Ishikawa (cell line): ENCODE data around the gene EME1.
A peak's percentile ranks its signal among the peaks of the same experiment; 100 is the strongest.

ENCODE experiments used
- CEBPB ChIP-seq: IDR thresholded peaks from 2 replicates; pipeline ENCODE4 v1.6.1; 2012
- CREB1 ChIP-seq: IDR thresholded peaks from 2 replicates; pipeline ENCODE4 v1.6.1; 2012; ENCODE audit warnings: low read depth
- EGR1 ChIP-seq: IDR thresholded peaks from 2 replicates; pipeline ENCODE4 v1.6.1; 2012
- EP300 ChIP-seq: IDR thresholded peaks from 2 replicates; pipeline ENCODE4 v1.6.1; 2012; ENCODE audit warnings: borderline replicate concordance
- FOXM1 ChIP-seq: IDR thresholded peaks from 2 replicates; pipeline ENCODE4 v1.6.1; 2012; ENCODE audit warnings: low read depth, borderline replicate concordance
- MAX ChIP-seq: IDR thresholded peaks from 2 replicates; pipeline ENCODE4 v1.6.1; 2012
- NFIC ChIP-seq: IDR thresholded peaks from 2 replicates; pipeline ENCODE4 v1.6.1; 2012
- RAD21 ChIP-seq: IDR thresholded peaks from 2 replicates; pipeline ENCODE4 v1.6.1; 2012; ENCODE audit warnings: low read depth
- REST ChIP-seq: IDR thresholded peaks from 2 replicates; pipeline ENCODE4 v1.6.1; 2012; ENCODE audit warnings: low read depth, mild to moderate bottlenecking
- TAF1 ChIP-seq: IDR thresholded peaks from 2 replicates; pipeline ENCODE4 v1.6.1; 2012; ENCODE audit warnings: low read depth, mild to moderate bottlenecking
- TCF12 ChIP-seq: IDR thresholded peaks from 2 replicates; pipeline ENCODE4 v1.6.1; 2012; ENCODE audit warnings: low read depth
- TEAD4 ChIP-seq: IDR thresholded peaks from 2 replicates; pipeline ENCODE4 v1.6.1; 2012
- USF1 ChIP-seq: IDR thresholded peaks from 2 replicates; pipeline ENCODE4 v1.6.1; 2012
- YY1 ChIP-seq: IDR thresholded peaks from 2 replicates; pipeline ENCODE4 v1.6.1; 2012; ENCODE audit warnings: low read depth
- ZBTB7A ChIP-seq: IDR thresholded peaks from 2 replicates; pipeline ENCODE4 v1.6.1; 2012; ENCODE audit warnings: low read depth

The EME1 gene

GRCh38 chr17:50397111-50397918 is 24.3 kb downstream of the EME1 start, which contains the start of gene LRRC59:
Gene LRRC59 (minus strand): TSS chr17:50397523. CDS start chr17:50397317, 206 bp downstream.
- TF ChIP-seq TEAD4 (peak; percentile 52; the same call in 1 of the 2 replicates), FOXM1 (no peak), TAF1 (peak; percentile 94), TCF12 (peak; percentile 80; the same call in 1 of the 2 replicates), EGR1 (no peak; the same call in 1 of the 2 replicates), ZBTB7A (no peak), EP300 (no peak), CREB1 (peak; percentile 86), MAX (peak; percentile 97), RAD21 (peak; percentile 46; the same call in 1 of the 2 replicates), REST (0 out of 2 replicates have a peak, but pooled peaks have one; percentile 9), NFIC (no peak; the same call in 1 of the 2 replicates), YY1 (peak; percentile 66; the same call in 1 of the 2 replicates), USF1 (peak; percentile 47; the same call in 1 of the 2 replicates), CEBPB (no peak)

GRCh38 chr17:50397919-50398285 is 24.9 kb downstream of the EME1 start:
- no peak for TF ChIP-seq RAD21
- no peak for TF ChIP-seq CEBPB
- no peak for TF ChIP-seq REST
- no peak for TF ChIP-seq EGR1
- no peak for TF ChIP-seq ZBTB7A
- no peak for TF ChIP-seq USF1
- TF ChIP-seq MAX, result no peak
- no peak for TF ChIP-seq FOXM1
- no peak for TF ChIP-seq NFIC
- TF ChIP-seq EP300, result no peak
- no peak for TF ChIP-seq TAF1
- no peak for TF ChIP-seq CREB1
- no peak for TF ChIP-seq TCF12
- no peak for TF ChIP-seq YY1
- TF ChIP-seq TEAD4, result no peak

- TF ChIP-seq TEAD4, result no peak
- TF ChIP-seq TAF1, result no peak
- TF ChIP-seq YY1, result no peak
- TF ChIP-seq EP300, result no peak
- no peak for TF ChIP-seq NFIC
Measured at GRCh38 chr17:50406578-50406977, 33.5 kb downstream of the EME1 start.

GRCh38 chr17:50407921-50408320 is 34.9 kb downstream of the EME1 start:
- no peak for TF ChIP-seq TAF1
- TF ChIP-seq TEAD4, result peak; percentile 35; the same call in 1 of the 2 replicates

- TF ChIP-seq CREB1 (no peak), MAX (no peak), TEAD4 (no peak), ZBTB7A (no peak), YY1 (no peak), RAD21 (no peak), FOXM1 (no peak), EP300 (no peak), REST (no peak), TAF1 (no peak), NFIC (no peak), CEBPB (no peak), EGR1 (no peak), TCF12 (no peak)
Measured at GRCh38 chr17:50412188-50412732, 39.2 kb downstream of the EME1 start.
